Measurements from ENCODE around the gene ARHGAP10.
"Not testable (repeated sequence)": the region's sequence is repeated elsewhere in the genome, so short reads cannot be mapped to it uniquely, and the experiment has no call there.

ARHGAP10 gene

GRCh38 chr4:147884536-147884935, 152.6 kb downstream of the ARHGAP10 start:
- Histone ChIP-seq H3K4me1 (ENCODE audit: control insufficient read depth in 1 of 2, insufficient read depth in 1 of 2, low read depth in 1 of 2, low read length in 1 of 2) (no peaks in the 10 kb centered on the region), H3K36me3 (no peaks in the 10 kb centered on the region), H3K27me3 (no peaks in the 10 kb centered on the region), H3K27ac (no peak overlapping the region), H3K9me3 (no peaks in the 10 kb centered on the region), H3K4me3 (ENCODE audit: low read depth in 1 of 2, low read length in 1 of 2) (no peak overlapping the region)
- TF ChIP-seq CTCF (IDR thresholded peaks at IDR 0.05), result no peak

GRCh38 chr4:147885216-147885615, 153.3 kb downstream of the ARHGAP10 start:
- H3K9me3 ChIP-seq; H3K27me3 ChIP-seq; H3K27ac ChIP-seq; H3K4me3 ChIP-seq (ENCODE audit: low read depth in 1 of 2, low read length in 1 of 2); H3K4me1 ChIP-seq (ENCODE audit: control insufficient read depth in 1 of 2, insufficient read depth in 1 of 2, low read depth in 1 of 2, low read length in 1 of 2); H3K36me3 ChIP-seq: not testable (repeated sequence)

- TF ChIP-seq CTCF (IDR thresholded peaks at IDR 0.05), result no peak
- no peak overlapping the region for H3K27ac ChIP-seq
- H3K9me3 ChIP-seq, result no peaks in the 10 kb centered on the region
- no peak overlapping the region for H3K4me3 ChIP-seq (ENCODE audit: low read depth in 1 of 2, low read length in 1 of 2)
- H3K27me3 ChIP-seq, result no peaks in the 10 kb centered on the region
- no peaks in the 10 kb centered on the region for H3K36me3 ChIP-seq
- no peaks in the 10 kb centered on the region for H3K4me1 ChIP-seq (ENCODE audit: control insufficient read depth in 1 of 2, insufficient read depth in 1 of 2, low read depth in 1 of 2, low read length in 1 of 2)
Observed at GRCh38 chr4:147891476-147892115, 159.7 kb downstream of the ARHGAP10 start.

GRCh38 chr4:147899512-147899911, 167.6 kb downstream of the ARHGAP10 start:
- no peak overlapping the region for H3K27ac ChIP-seq

GRCh38 chr4:147901388-147901787, 169.5 kb downstream of the ARHGAP10 start:
- Histone ChIP-seq H3K27ac (no peak overlapping the region), H3K4me1 (ENCODE audit: control insufficient read depth in 1 of 2, insufficient read depth in 1 of 2, low read depth in 1 of 2, low read length in 1 of 2) (no peaks in the 10 kb centered on the region), H3K9me3 (no peaks in the 10 kb centered on the region), H3K36me3 (no peaks in the 10 kb centered on the region), H3K27me3 (no peaks in the 10 kb centered on the region), H3K4me3 (ENCODE audit: low read depth in 1 of 2, low read length in 1 of 2) (no peak overlapping the region)
- TF ChIP-seq CTCF (IDR thresholded peaks at IDR 0.05), result no peak

More at GRCh38 chr4:147899512-147899911, 167.6 kb downstream of the ARHGAP10 start:
- no peak for TF ChIP-seq CTCF (IDR thresholded peaks at IDR 0.05)
- no peak overlapping the region for H3K4me3 ChIP-seq (ENCODE audit: low read depth in 1 of 2, low read length in 1 of 2)
- no peaks in the 10 kb centered on the region for H3K27me3 ChIP-seq
- no peaks in the 10 kb centered on the region for H3K9me3 ChIP-seq
- no peaks in the 10 kb centered on the region for H3K4me1 ChIP-seq (ENCODE audit: control insufficient read depth in 1 of 2, insufficient read depth in 1 of 2, low read depth in 1 of 2, low read length in 1 of 2)
- no peaks in the 10 kb centered on the region for H3K36me3 ChIP-seq

- no peaks in the 10 kb centered on the region for H3K27me3 ChIP-seq
- no peaks in the 10 kb centered on the region for H3K9me3 ChIP-seq
- no peak overlapping the region for H3K4me3 ChIP-seq (ENCODE audit: low read depth in 1 of 2, low read length in 1 of 2)
- no peak for TF ChIP-seq CTCF (IDR thresholded peaks at IDR 0.05)
- H3K4me1 ChIP-seq (ENCODE audit: control insufficient read depth in 1 of 2, insufficient read depth in 1 of 2, low read depth in 1 of 2, low read length in 1 of 2), result no peaks in the 10 kb centered on the region
- no peak overlapping the region for H3K27ac ChIP-seq
- H3K36me3 ChIP-seq, result no peaks in the 10 kb centered on the region
Observed at GRCh38 chr4:147901916-147902315, 170.0 kb downstream of the ARHGAP10 start.

All from neutrophil (primary cell).